ENCODE data around the gene RASSF7.

Gene RASSF7

GRCh38 chr11:609341-609811 lies 48.6 kb downstream of the RASSF7 start:
- Histone ChIP-seq H3K9ac (ENCODE audit: low read depth in 1 of 2, low read length in 2 of 2) (no peak overlapping the region), H3K27ac (ENCODE audit: low read depth in 2 of 2, low read length in 2 of 2) (no peak overlapping the region), H3K4me3 (ENCODE audit: low read length in 2 of 2) (no peak overlapping the region), H3K36me3 (ENCODE audit: control insufficient read depth in 2 of 2, insufficient read depth in 2 of 2, low read length in 2 of 2) (peaks cover 75 to 79% of the 10 kb centered on the region in 2 donors), H3K9me3 (ENCODE audit: control insufficient read depth in 2 of 2, low read length in 2 of 2) (no peaks in the 10 kb centered on the region), H3K27me3 (ENCODE audit: control insufficient read depth in 2 of 2, insufficient read depth in 2 of 2, low read length in 2 of 2) (no peaks in the 10 kb centered on the region), H3K4me1 (ENCODE audit: control insufficient read depth in 2 of 2, insufficient read depth in 2 of 2, low read length in 2 of 2) (peaks cover 20 to 30% of the 10 kb centered on the region in 2 donors)

GRCh38 chr11:610146-610801 lies 49.5 kb downstream of the RASSF7 start:
- Histone ChIP-seq H3K9me3 (ENCODE audit: control insufficient read depth in 2 of 2, low read length in 2 of 2) (no peaks in the 10 kb centered on the region), H3K4me3 (ENCODE audit: low read length in 2 of 2) (no peak overlapping the region), H3K27me3 (ENCODE audit: control insufficient read depth in 2 of 2, insufficient read depth in 2 of 2, low read length in 2 of 2) (no peaks in the 10 kb centered on the region), H3K36me3 (ENCODE audit: control insufficient read depth in 2 of 2, insufficient read depth in 2 of 2, low read length in 2 of 2) (peaks cover 69 to 72% of the 10 kb centered on the region in 2 donors), H3K27ac (ENCODE audit: low read depth in 2 of 2, low read length in 2 of 2) (no peak overlapping the region), H3K4me1 (ENCODE audit: control insufficient read depth in 2 of 2, insufficient read depth in 2 of 2, low read length in 2 of 2) (peaks cover 29 to 37% of the 10 kb centered on the region in 2 donors), H3K9ac (ENCODE audit: low read depth in 1 of 2, low read length in 2 of 2) (no peak overlapping the region)

- Histone ChIP-seq H3K27ac (ENCODE audit: low read depth in 2 of 2, low read length in 2 of 2) (peak overlapping the region; percentile 76 to 82), H3K9me3 (ENCODE audit: control insufficient read depth in 2 of 2, low read length in 2 of 2) (no peaks in the 10 kb centered on the region), H3K4me3 (ENCODE audit: low read length in 2 of 2) (no peak overlapping the region), H3K9ac (ENCODE audit: low read depth in 1 of 2, low read length in 2 of 2) (no peak overlapping the region), H3K27me3 (ENCODE audit: control insufficient read depth in 2 of 2, insufficient read depth in 2 of 2, low read length in 2 of 2) (no peaks in the 10 kb centered on the region), H3K4me1 (ENCODE audit: control insufficient read depth in 2 of 2, insufficient read depth in 2 of 2, low read length in 2 of 2) (peaks cover 35 to 42% of the 10 kb centered on the region in 2 donors), H3K36me3 (ENCODE audit: control insufficient read depth in 2 of 2, insufficient read depth in 2 of 2, low read length in 2 of 2) (peaks cover 59 to 63% of the 10 kb centered on the region in 2 donors)
These were observed 50.5 kb downstream of the RASSF7 start for GRCh38 chr11:611001-611996.

- H3K36me3 ChIP-seq (ENCODE audit: control insufficient read depth in 2 of 2, insufficient read depth in 2 of 2, low read length in 2 of 2): peaks cover 49 to 52% of the 10 kb centered on the region in 2 donors
- peak overlapping the region; percentile 76 to 82 for H3K27ac ChIP-seq (ENCODE audit: low read depth in 2 of 2, low read length in 2 of 2)
- H3K9ac ChIP-seq (ENCODE audit: low read depth in 1 of 2, low read length in 2 of 2): peak overlapping the region; percentile 24 to 41
These were observed 51.6 kb downstream of the RASSF7 start for GRCh38 chr11:612201-612960.

GRCh38 chr11:612961-613300 lies 52.2 kb downstream of the RASSF7 start:
- Histone ChIP-seq H3K36me3 (ENCODE audit: control insufficient read depth in 2 of 2, insufficient read depth in 2 of 2, low read length in 2 of 2) (peaks cover 45 to 47% of the 10 kb centered on the region in 2 donors), H3K4me3 (ENCODE audit: low read length in 2 of 2) (no peak overlapping the region), H3K9me3 (ENCODE audit: control insufficient read depth in 2 of 2, low read length in 2 of 2) (no peaks in the 10 kb centered on the region)

More at GRCh38 chr11:612201-612960, 51.6 kb downstream of the RASSF7 start:
- H3K9me3 ChIP-seq (ENCODE audit: control insufficient read depth in 2 of 2, low read length in 2 of 2): no peaks in the 10 kb centered on the region
- no peak overlapping the region for H3K4me3 ChIP-seq (ENCODE audit: low read length in 2 of 2)
- peaks cover 39 to 42% of the 10 kb centered on the region in 2 donors for H3K4me1 ChIP-seq (ENCODE audit: control insufficient read depth in 2 of 2, insufficient read depth in 2 of 2, low read length in 2 of 2)
- H3K27me3 ChIP-seq (ENCODE audit: control insufficient read depth in 2 of 2, insufficient read depth in 2 of 2, low read length in 2 of 2): no peaks in the 10 kb centered on the region

GRCh38 chr11:613369-613968 lies 52.7 kb downstream of the RASSF7 start:
- Histone ChIP-seq H3K4me3 (ENCODE audit: low read length in 2 of 2) (peak overlapping the region; percentile 59 to 88), H3K9me3 (ENCODE audit: control insufficient read depth in 2 of 2, low read length in 2 of 2) (no peaks in the 10 kb centered on the region), H3K36me3 (ENCODE audit: control insufficient read depth in 2 of 2, insufficient read depth in 2 of 2, low read length in 2 of 2) (peaks cover 40 to 47% of the 10 kb centered on the region in 2 donors), H3K4me1 (ENCODE audit: control insufficient read depth in 2 of 2, insufficient read depth in 2 of 2, low read length in 2 of 2) (peaks cover 39 to 42% of the 10 kb centered on the region in 2 donors), H3K27me3 (ENCODE audit: control insufficient read depth in 2 of 2, insufficient read depth in 2 of 2, low read length in 2 of 2) (no peaks in the 10 kb centered on the region), H3K9ac (ENCODE audit: low read depth in 1 of 2, low read length in 2 of 2) (peak overlapping the region in 1 of 2 donors; percentile 95), H3K27ac (ENCODE audit: low read depth in 2 of 2, low read length in 2 of 2) (peak overlapping the region; percentile 98 to 99)

More at GRCh38 chr11:612961-613300, 52.2 kb downstream of the RASSF7 start:
- Histone ChIP-seq H3K27ac (ENCODE audit: low read depth in 2 of 2, low read length in 2 of 2) (peak overlapping the region; percentile 76 to 82), H3K4me1 (ENCODE audit: control insufficient read depth in 2 of 2, insufficient read depth in 2 of 2, low read length in 2 of 2) (peaks cover 39 to 42% of the 10 kb centered on the region in 2 donors), H3K9ac (ENCODE audit: low read depth in 1 of 2, low read length in 2 of 2) (peak overlapping the region; percentile 24 to 41), H3K27me3 (ENCODE audit: control insufficient read depth in 2 of 2, insufficient read depth in 2 of 2, low read length in 2 of 2) (no peaks in the 10 kb centered on the region)

Measured in mucosa of rectum (tissue), 2 donors.